Measurements from ENCODE around the gene HS6ST1.

- TF ChIP-seq, protein P1, sequence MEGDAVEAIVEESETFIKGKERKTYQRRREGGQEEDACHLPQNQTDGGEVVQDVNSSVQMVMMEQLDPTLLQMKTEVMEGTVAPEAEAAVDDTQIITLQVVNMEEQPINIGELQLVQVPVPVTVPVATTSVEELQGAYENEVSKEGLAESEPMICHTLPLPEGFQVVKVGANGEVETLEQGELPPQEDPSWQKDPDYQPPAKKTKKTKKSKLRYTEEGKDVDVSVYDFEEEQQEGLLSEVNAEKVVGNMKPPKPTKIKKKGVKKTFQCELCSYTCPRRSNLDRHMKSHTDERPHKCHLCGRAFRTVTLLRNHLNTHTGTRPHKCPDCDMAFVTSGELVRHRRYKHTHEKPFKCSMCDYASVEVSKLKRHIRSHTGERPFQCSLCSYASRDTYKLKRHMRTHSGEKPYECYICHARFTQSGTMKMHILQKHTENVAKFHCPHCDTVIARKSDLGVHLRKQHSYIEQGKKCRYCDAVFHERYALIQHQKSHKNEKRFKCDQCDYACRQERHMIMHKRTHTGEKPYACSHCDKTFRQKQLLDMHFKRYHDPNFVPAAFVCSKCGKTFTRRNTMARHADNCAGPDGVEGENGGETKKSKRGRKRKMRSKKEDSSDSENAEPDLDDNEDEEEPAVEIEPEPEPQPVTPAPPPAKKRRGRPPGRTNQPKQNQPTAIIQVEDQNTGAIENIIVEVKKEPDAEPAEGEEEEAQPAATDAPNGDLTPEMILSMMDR (conservative IDR thresholded peaks at IDR 0.05; ENCODE audit: low read length), result no peak
- no peak for TF ChIP-seq EZH2phosphoT487 (IDR thresholded peaks at IDR 0.05; ENCODE audit: borderline replicate concordance, low read depth, low read length)
Measured at GRCh38 chr2:128360711-128361110, 42.0 kb upstream of the HS6ST1 start.
